Nephron (organoid): Measurements from ENCODE around the gene KDM4C.

Experiments
- H3K27ac Mint-ChIP-seq, 3 experiments: 2 replicates each; pipeline ENCODE4 v1.8.0; 2020; ENCODE audit warnings: mixed read lengths in 3 of 3, mild to moderate bottlenecking in 2 of 3, moderate library complexity in 1 of 3
- H3K27me3 Mint-ChIP-seq: 2 replicates; pipeline ENCODE4 v1.8.0; 2021; ENCODE audit warnings: low read depth, mild to moderate bottlenecking, moderate library complexity, mixed read lengths
- H3K36me3 Mint-ChIP-seq: 2 replicates; pipeline ENCODE4 v1.8.0; 2020; ENCODE audit warnings: low read depth, mixed read lengths
- H3K4me1 Mint-ChIP-seq: 2 replicates; pipeline ENCODE4 v1.8.0; 2020; ENCODE audit warnings: mixed read lengths
- H3K4me3 Mint-ChIP-seq, 3 experiments: 2 replicates each; pipeline ENCODE4 v1.8.0; 2020; ENCODE audit warnings: mild to moderate bottlenecking in 3 of 3, mixed read lengths in 3 of 3, moderate library complexity in 2 of 3
- H3K9me3 Mint-ChIP-seq: 2 replicates; pipeline ENCODE4 v1.8.0; 2020; ENCODE audit warnings: mixed read lengths
- CTCF ChIP-seq, 3 experiments: fragments of 200-600 bp; sonication (generic); IDR thresholded peaks; one replicate each; pipeline ENCODE4 v1.5.0; 2021; ENCODE audit warnings: antibody characterized with exemption in 3 of 3; ENCODE audit not compliant: unreplicated experiment in 3 of 3

KDM4C gene

DNA sequence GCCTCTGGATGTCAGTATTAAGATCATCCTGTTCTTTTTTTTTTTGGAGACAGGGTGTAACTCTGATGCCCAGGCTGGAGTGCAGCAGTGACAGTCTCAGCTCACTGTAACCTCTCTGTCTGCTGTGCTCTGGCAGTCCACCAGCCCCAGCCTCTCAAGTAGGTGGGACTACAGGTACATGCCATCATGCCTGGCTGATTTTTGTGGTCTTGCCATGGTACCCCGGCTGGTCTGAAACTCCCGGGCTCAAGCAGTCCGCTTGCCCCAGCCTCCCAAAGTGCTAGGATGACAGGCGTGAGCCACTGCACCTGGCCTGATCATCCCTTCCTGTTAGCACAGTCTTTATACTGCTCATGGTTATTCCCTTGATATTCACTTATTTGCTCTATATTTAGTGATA, 3.5 kb downstream of the KDM4C start:
- no peak for TF ChIP-seq CTCF (IDR thresholded peaks at IDR 0.05; ENCODE audit: unreplicated experiment in 3 of 3)
- peaks cover 4% of the 10 kb centered on the region for H3K27me3 Mint-ChIP-seq
- peaks cover 19% of the 10 kb centered on the region for H3K4me1 Mint-ChIP-seq
- peaks cover 5% of the 10 kb centered on the region for H3K36me3 Mint-ChIP-seq
- H3K9me3 Mint-ChIP-seq = no peaks in the 10 kb centered on the region
- peak overlapping the region; percentile 22 to 63 (median 62) for H3K4me3 Mint-ChIP-seq
- no peak overlapping the region for H3K27ac Mint-ChIP-seq

- peaks cover 14% of the 10 kb centered on the region for H3K4me1 Mint-ChIP-seq
- TF ChIP-seq CTCF (IDR thresholded peaks at IDR 0.05; ENCODE audit: unreplicated experiment in 3 of 3) = no peak
- H3K4me3 Mint-ChIP-seq = peak overlapping the region; percentile 22 to 52 (median 42)
- peaks cover 4% of the 10 kb centered on the region for H3K27me3 Mint-ChIP-seq
- H3K9me3 Mint-ChIP-seq = no peaks in the 10 kb centered on the region
- no peak overlapping the region for H3K27ac Mint-ChIP-seq
- peaks cover 5% of the 10 kb centered on the region for H3K36me3 Mint-ChIP-seq
Measured at GRCh38 chr9:6763244-6763643, 5.5 kb downstream of the KDM4C start.

DNA sequence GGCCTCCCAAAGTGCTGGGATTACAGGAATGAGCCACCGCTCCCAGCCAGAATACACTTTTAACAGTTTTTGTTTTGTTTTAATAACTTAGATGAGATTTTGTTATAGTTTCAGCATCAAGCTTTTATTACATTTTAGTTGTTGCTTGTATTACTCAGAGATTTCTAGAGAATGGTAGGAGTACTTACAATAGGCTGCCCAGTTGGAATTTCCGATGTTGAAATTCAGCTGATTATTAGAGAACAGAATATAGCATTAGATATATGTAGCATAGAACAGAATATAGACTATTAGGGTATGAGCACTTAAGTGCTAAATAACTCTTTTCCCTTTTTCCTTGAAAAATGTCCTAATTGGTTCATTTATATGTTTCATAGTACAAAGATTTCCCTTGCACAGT, 6.2 kb downstream of the KDM4C start:
- Mint-ChIP-seq H3K4me3 (no peak overlapping the region), H3K27ac (no peak overlapping the region), H3K9me3 (no peaks in the 10 kb centered on the region), H3K4me1 (peaks cover 8% of the 10 kb centered on the region), H3K27me3 (no peaks in the 10 kb centered on the region), H3K36me3 (peaks cover 5% of the 10 kb centered on the region)
- no peak for TF ChIP-seq CTCF (IDR thresholded peaks at IDR 0.05; ENCODE audit: unreplicated experiment in 3 of 3)

DNA sequence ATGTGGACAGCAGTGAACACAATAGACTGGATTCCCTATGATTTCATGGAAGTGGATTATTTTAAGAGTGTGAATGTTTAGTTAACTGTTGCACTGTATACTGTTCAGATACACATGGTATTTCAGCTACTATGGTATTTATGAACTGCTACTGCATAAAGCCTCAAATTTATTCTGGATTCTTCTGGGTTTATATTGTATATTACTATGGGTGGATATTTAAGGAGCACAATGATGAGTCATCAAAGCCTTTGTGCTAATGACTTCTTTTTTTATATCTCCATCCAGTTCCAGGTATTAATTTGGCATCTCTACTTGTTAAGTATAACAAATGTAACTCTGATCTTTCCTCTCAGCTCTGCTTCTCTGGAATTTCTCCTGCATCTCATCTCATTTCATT, 6.8 kb downstream of the KDM4C start:
- no peak overlapping the region for H3K4me3 Mint-ChIP-seq
- peaks cover 5% of the 10 kb centered on the region for H3K36me3 Mint-ChIP-seq
- H3K27me3 Mint-ChIP-seq = no peaks in the 10 kb centered on the region
- peaks cover 5% of the 10 kb centered on the region for H3K4me1 Mint-ChIP-seq
- H3K9me3 Mint-ChIP-seq = no peaks in the 10 kb centered on the region
- no peak for TF ChIP-seq CTCF (IDR thresholded peaks at IDR 0.05; ENCODE audit: unreplicated experiment in 3 of 3)
- H3K27ac Mint-ChIP-seq = no peak overlapping the region

DNA sequence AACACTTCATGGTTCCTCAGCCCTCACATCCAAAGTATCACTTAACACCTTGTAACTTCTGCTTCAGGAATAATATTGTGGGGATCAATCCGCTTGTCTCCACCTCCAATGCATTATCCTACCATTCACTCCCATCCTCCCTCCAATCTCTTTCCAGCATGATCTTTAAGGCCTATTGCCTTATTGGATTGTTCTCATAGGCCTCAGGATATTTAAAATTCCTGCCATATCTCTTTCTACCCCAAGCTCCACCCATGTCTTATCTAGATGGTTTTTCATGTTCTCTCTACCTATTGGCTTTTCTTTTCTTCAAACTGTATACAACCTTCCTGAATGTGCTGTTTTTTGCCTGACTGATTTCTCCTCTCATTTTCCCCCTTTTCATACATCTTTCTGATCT, 7.2 kb downstream of the KDM4C start:
- peaks cover 3% of the 10 kb centered on the region for H3K4me1 Mint-ChIP-seq
- no peak overlapping the region for H3K27ac Mint-ChIP-seq
- no peaks in the 10 kb centered on the region for H3K27me3 Mint-ChIP-seq
- H3K4me3 Mint-ChIP-seq = no peak overlapping the region
- peaks cover 5% of the 10 kb centered on the region for H3K36me3 Mint-ChIP-seq
- no peak for TF ChIP-seq CTCF (IDR thresholded peaks at IDR 0.05; ENCODE audit: unreplicated experiment in 3 of 3)
- no peaks in the 10 kb centered on the region for H3K9me3 Mint-ChIP-seq

GRCh38 chr9:6765396-6765795, 7.6 kb downstream of the KDM4C start:
- no peaks in the 10 kb centered on the region for H3K4me1 Mint-ChIP-seq
- H3K4me3 Mint-ChIP-seq = no peak overlapping the region

More at GRCh38 chr9:6765396-6765795, 7.6 kb downstream of the KDM4C start:
- Mint-ChIP-seq H3K9me3 (no peaks in the 10 kb centered on the region), H3K36me3 (peaks cover 5% of the 10 kb centered on the region), H3K27ac (no peak overlapping the region), H3K27me3 (no peaks in the 10 kb centered on the region)
- TF ChIP-seq CTCF (IDR thresholded peaks at IDR 0.05; ENCODE audit: unreplicated experiment in 3 of 3) = no peak
